ENCODE data around the gene HS3ST2. TPM values are rescaled to one million over a fixed set of nuclear protein-coding genes. Genes with fewer than 3 reads are reported as not detected.

Gene HS3ST2
- total RNA-seq, 1 donor from 2014 or later: not detected

GRCh38 chr16:22775220-22775922 is 38.6 kb upstream of the HS3ST2 start:
- DNase-seq (ENCODE audit: low spot score in 2 of 2, unreplicated experiment in 2 of 2): no peak
- no peak for TF ChIP-seq CTCF (IDR thresholded peaks at IDR 0.05; ENCODE audit: unreplicated experiment)
- Mint-ChIP-seq H3K4me1 (no peaks in the 10 kb centered on the region), H3K27me3 (ENCODE audit: low read depth) (peaks cover 40% of the 10 kb centered on the region), H3K4me3 (no peak overlapping the region), H3K27ac (no peak overlapping the region), H3K9me3 (no peaks in the 10 kb centered on the region), H3K36me3 (no peaks in the 10 kb centered on the region)

DNA sequence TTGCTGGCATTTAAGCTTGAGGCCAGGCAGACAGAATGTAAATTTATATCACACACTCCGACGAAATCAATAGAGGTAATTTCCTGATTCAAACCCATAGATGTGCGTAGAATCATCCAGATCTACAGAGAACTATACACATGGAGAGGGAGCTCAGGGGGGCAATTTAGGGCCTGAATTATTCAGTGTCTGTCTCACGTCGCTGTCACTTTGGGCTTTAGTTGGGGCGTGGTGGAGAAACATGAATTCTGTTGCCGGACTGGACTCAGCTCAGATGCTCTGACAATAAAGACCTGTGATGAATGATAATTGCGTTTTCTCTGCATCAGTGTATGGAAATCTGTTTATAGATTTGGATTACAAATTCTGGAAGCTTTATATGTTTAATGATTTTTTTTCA is 32.5 kb upstream of the HS3ST2 start:
- H3K4me3 Mint-ChIP-seq: no peak overlapping the region
- no peaks in the 10 kb centered on the region for H3K4me1 Mint-ChIP-seq
- H3K27ac Mint-ChIP-seq: no peak overlapping the region
- no peaks in the 10 kb centered on the region for H3K36me3 Mint-ChIP-seq
- H3K9me3 Mint-ChIP-seq: no peaks in the 10 kb centered on the region
- peaks cover 5% of the 10 kb centered on the region for H3K27me3 Mint-ChIP-seq (ENCODE audit: low read depth)
- DNase-seq (ENCODE audit: low spot score in 2 of 2, unreplicated experiment in 2 of 2): no peak
- no peak for TF ChIP-seq CTCF (IDR thresholded peaks at IDR 0.05; ENCODE audit: unreplicated experiment)

DNA sequence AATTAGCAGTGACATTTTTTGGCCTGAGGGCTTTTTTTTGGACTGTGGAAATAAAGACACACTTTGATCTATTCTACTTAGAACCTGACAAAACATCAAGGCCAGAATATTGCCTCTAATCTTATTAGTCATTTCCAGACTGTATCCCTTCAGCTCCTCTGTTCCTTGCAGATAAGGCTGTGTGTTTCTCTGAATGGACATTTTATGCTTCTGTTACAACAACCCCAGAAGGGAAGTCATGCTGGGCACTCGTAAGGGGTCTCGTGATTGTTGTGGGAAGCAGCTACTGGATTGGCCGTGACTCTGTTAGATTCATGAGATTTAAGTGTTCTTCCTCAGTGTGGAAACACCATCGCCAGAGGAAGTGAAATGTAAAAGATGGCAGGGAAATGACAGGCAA is 31.6 kb upstream of the HS3ST2 start:
- Mint-ChIP-seq H3K4me1 (no peaks in the 10 kb centered on the region), H3K9me3 (no peaks in the 10 kb centered on the region), H3K27me3 (ENCODE audit: low read depth) (peaks cover 5% of the 10 kb centered on the region), H3K36me3 (no peaks in the 10 kb centered on the region), H3K27ac (no peak overlapping the region), H3K4me3 (no peak overlapping the region)
- no peak for TF ChIP-seq CTCF (IDR thresholded peaks at IDR 0.05; ENCODE audit: unreplicated experiment)
- no peak for DNase-seq (ENCODE audit: low spot score in 2 of 2, unreplicated experiment in 2 of 2)

DNA sequence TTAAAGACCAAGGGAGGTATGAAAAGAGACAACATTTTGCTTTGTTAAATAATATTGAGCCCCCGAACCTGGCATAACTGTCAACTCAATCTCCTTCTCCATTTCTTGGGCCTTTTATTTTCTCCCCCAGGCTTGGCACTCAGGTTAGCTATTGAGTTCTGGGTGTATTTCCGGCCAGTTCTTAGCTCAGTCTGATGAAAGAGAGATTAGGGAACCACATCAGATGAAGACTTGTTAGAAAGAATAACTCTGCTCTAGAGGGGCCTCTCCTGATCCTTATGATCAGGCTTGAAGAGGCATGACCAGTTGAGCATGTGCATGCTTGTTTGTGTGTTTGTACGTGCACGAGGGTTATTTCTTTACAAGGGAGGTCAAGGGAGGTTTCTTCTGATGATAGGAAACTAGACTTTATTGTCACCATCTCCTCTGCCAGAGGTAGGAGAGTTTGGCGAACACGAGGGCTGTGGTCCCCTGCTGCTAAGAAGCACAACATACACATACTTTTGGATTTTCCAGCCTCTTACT is 29.2 kb upstream of the HS3ST2 start:
- no peak for TF ChIP-seq CTCF (IDR thresholded peaks at IDR 0.05; ENCODE audit: unreplicated experiment)
- Mint-ChIP-seq H3K27ac (no peak overlapping the region), H3K4me3 (no peak overlapping the region), H3K9me3 (no peaks in the 10 kb centered on the region), H3K4me1 (no peaks in the 10 kb centered on the region), H3K27me3 (ENCODE audit: low read depth) (no peaks in the 10 kb centered on the region), H3K36me3 (no peaks in the 10 kb centered on the region)
- DNase-seq (ENCODE audit: low spot score in 2 of 2, unreplicated experiment in 2 of 2): no peak

DNA sequence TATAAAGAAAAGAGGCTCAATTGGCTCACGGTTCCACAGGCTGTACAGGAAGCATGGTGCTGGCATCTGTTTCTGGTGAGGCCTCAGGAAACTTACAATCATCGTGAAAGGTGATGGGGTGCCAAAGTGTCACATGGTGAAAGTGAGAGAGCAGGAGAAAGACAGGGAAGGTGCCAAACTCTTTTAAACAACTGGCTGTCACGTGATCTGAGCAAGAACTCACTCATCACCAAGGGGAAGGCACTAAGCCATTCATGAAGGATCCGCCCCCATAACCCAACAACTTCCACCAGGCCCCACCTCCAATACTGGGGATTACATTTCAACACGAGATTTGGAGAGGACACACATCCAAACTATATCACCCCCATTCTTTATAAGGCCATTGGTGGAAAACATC is 28.4 kb upstream of the HS3ST2 start:
- no peaks in the 10 kb centered on the region for H3K9me3 Mint-ChIP-seq
- H3K4me3 Mint-ChIP-seq: no peak overlapping the region
- no peak for DNase-seq (ENCODE audit: low spot score in 2 of 2, unreplicated experiment in 2 of 2)
- no peak overlapping the region for H3K27ac Mint-ChIP-seq
- no peak for TF ChIP-seq CTCF (IDR thresholded peaks at IDR 0.05; ENCODE audit: unreplicated experiment)
- no peaks in the 10 kb centered on the region for H3K27me3 Mint-ChIP-seq (ENCODE audit: low read depth)
- no peaks in the 10 kb centered on the region for H3K4me1 Mint-ChIP-seq
- H3K36me3 Mint-ChIP-seq: no peaks in the 10 kb centered on the region
